Umbilical cord (tissue), 2 donors: ENCODE measurements around the gene PIPOX. TPM values are rescaled to one million over a fixed set of nuclear protein-coding genes. Genes with fewer than 3 reads are reported as not detected.
A peak's percentile ranks its signal among the peaks of the same experiment; 100 is the strongest.
"Not testable (repeated sequence)": the region's sequence is repeated elsewhere in the genome, so short reads cannot be mapped to it uniquely, and the experiment has no call there.

Experiments
- DNase-seq: peaks from one replicate; pipeline ENCODE4 v3.0.0-alpha.2; 2015; ENCODE audit warnings: low spot score
- total RNA-seq: library from RNA; depleted of rRNA; stranded (reverse); fragments of >200 nt; gene quantifications from one replicate; pipeline ENCODE4 v1.2.3, GENCODE V29; 2014; ENCODE audit warnings: low replicate concordance; ENCODE audit not compliant: insufficient read depth

Gene PIPOX
- total RNA-seq, 1 donor from 2014 or later, result 0.48 TPM

- DNase-seq, result no peak
Measured at GRCh38 chr17:29076087-29076486, 33.1 kb downstream of the PIPOX start.

- DNase-seq, result no peak
Measured at GRCh38 chr17:29076722-29077121, 33.8 kb downstream of the PIPOX start.

- DNase-seq, result no peak
Measured at GRCh38 chr17:29077320-29077719, 34.4 kb downstream of the PIPOX start.

GRCh38 chr17:29078183-29079045, 35.5 kb downstream of the PIPOX start:
- DNase-seq, result no peak

- no peak for DNase-seq
Measured at GRCh38 chr17:29079433-29079832, 36.5 kb downstream of the PIPOX start.

- DNase-seq, result no peak
Measured at GRCh38 chr17:29079887-29080286, 36.9 kb downstream of the PIPOX start.

- no peak for DNase-seq
Measured at GRCh38 chr17:29080323-29080722, 37.4 kb downstream of the PIPOX start.

- DNase-seq, result no peak
Measured at GRCh38 chr17:29080965-29081364, 38.0 kb downstream of the PIPOX start.

GRCh38 chr17:29084541-29085146, 41.7 kb downstream of the PIPOX start:
- DNase-seq, result no peak

- no peak for DNase-seq
Measured at GRCh38 chr17:29085223-29085622, 42.3 kb downstream of the PIPOX start.

GRCh38 chr17:29086628-29087332, 43.8 kb downstream of the PIPOX start:
- no peak for DNase-seq

- not testable (repeated sequence) for DNase-seq
Measured at GRCh38 chr17:29088782-29089181, 45.8 kb downstream of the PIPOX start.

- DNase-seq, result no peak
Measured at GRCh38 chr17:29089601-29090044, 46.7 kb downstream of the PIPOX start.

- no peak for DNase-seq
Measured at GRCh38 chr17:29090108-29090507, 47.2 kb downstream of the PIPOX start.

GRCh38 chr17:29090750-29091605, 48.0 kb downstream of the PIPOX start:
- DNase-seq, result no peak

GRCh38 chr17:29091606-29092289, 48.8 kb downstream of the PIPOX start:
- peak; percentile 49 for DNase-seq

GRCh38 chr17:29093090-29093871, 50.3 kb downstream of the PIPOX start:
- DNase-seq, result no peak

GRCh38 chr17:29094101-29094708, 51.3 kb downstream of the PIPOX start:
- no peak for DNase-seq

- no peak for DNase-seq
Measured at GRCh38 chr17:29095439-29095838, 52.5 kb downstream of the PIPOX start.

- no peak for DNase-seq
Measured at GRCh38 chr17:29096094-29096493, 53.2 kb downstream of the PIPOX start.
